H54 (cell line): ENCODE results near the gene MYL6B.
"Not testable (repeated sequence)": the region's sequence is repeated elsewhere in the genome, so short reads cannot be mapped to it uniquely, and the experiment has no call there.

Source experiments
- DNase-seq: peaks from one replicate; pipeline ENCODE4 v3.0.0; 2011; ENCODE audit warnings: low spot score, mixed read lengths; ENCODE audit not compliant: insufficient read length
- FAIRE-seq: peaks from 3 replicates; lab custom pipeline; 2011; peaks lifted over from hg19 to GRCh38; lab: Jason Lieb, UNC
- POLR2A ChIP-seq: IDR thresholded peaks from 2 replicates; pipeline ENCODE4 v1.6.1; 2011; ENCODE audit warnings: low read depth, mild to moderate bottlenecking, low read length

The MYL6B gene

GRCh38 chr12:56189918-56190694, 37.7 kb downstream of the MYL6B start:
- no peak for FAIRE-seq
- DNase-seq: peak; percentile 71
- TF ChIP-seq POLR2A: no peak

GRCh38 chr12:56190695-56191155, 38.3 kb downstream of the MYL6B start:
- no peak for TF ChIP-seq POLR2A
- no peak for DNase-seq
- no peak for FAIRE-seq

DNA sequence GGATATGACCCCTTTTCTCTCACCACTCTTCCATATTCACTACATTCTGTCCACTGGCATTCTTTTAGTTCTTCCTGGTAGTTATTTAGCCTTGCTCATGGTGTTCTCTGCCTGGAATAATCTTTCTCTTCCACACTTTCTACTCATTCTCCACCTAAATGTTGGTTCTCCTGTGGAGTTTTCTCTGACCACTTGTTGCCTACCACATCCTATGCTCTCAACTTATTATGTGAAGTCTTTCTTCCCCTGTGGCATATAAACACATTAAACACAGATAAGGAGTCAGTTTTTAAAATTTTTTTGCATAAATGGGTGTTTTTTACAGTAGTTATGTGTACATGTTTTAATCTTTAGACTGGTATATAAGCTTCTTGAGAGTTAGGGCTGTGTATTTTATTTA, 40.2 kb downstream of the MYL6B start:
- TF ChIP-seq POLR2A: no peak
- FAIRE-seq (no peak), DNase-seq (no peak)

DNA sequence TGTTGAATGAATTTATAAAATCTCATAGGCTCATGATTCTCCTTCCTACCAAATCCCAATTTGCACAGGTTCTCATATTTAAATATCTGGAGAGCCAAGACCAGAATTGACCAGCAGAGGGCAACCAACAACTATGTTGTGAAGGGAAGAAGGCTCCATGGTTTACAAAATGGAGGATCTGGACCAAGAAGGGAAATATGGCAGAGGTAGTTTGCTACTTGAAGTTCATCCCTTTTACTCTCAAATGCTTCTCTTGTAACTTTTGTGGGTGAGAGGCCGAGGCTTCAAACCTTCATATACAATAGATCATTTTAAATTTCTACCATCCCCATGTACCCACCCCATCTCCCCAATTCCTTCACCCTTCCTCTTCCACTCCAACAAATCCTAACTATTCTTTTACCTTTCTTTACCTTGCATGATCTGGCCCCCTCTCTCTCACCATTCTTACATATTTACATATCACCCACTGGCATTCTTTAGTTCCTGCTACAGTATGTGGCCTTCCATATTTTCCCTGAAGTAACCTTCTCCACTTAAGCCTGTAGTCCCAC, 40.7 kb downstream of the MYL6B start:
- TF ChIP-seq POLR2A: no peak
- peak; percentile 57 for DNase-seq
- FAIRE-seq: no peak

DNA sequence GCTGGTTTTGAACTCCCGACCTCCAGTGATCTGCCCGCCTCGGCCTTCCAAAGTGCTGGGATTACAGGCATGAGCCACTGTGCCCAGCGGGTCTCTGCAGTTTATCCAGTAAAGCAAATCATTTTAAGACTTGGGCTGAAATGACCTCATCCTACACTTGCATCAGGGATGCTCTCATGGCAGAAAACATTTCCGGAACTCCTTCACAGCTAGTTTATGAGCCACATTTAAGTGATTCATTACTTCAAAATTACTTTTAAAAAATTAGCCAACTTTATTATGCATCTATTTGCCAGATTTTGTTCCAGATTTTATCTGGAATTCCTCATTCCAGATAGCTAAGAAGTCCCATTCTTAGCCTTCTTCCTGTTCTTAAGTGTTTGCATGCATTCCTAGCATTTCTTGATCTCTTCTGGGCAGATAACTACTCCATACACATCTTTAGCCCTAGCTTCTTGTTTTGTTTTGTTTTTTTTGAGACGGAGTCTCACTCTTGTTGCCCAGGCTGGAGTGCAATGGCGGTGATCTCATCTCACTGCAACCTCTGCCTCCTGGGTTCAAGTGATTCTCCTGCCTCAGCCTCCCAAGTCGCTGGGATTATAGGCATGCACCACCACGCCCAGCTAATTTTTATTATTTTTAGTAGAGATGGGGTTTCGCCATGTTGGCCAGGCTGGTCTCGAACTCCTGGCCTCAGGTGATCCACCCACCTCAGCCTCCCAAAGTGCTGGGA, 44.6 kb downstream of the MYL6B start:
- FAIRE-seq, DNase-seq: not testable (repeated sequence)

- TF ChIP-seq POLR2A: no peak
- FAIRE-seq: no peak
These were observed 45.7 kb downstream of the MYL6B start for GRCh38 chr12:56197921-56198635.

DNA sequence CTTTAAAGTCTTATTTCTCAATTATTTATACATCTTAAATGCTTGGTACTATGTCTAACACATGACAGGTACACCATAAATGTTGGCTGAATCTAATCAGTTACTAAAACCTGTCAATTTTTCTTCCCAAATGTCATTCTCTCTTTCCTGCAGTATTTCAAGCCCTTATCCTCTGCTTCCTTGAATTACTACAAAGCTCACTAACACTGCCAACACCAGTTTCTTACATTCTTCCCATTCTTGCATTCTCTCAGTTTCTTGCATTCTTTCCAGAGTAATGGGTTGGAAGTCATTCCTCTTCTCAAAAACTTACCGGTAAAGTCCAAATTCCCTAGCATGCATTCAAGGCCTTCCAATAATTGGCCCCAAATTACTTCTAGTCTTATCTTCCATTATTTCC, 46.4 kb downstream of the MYL6B start:
- no peak for TF ChIP-seq POLR2A
- FAIRE-seq (no peak), DNase-seq (no peak)

More at GRCh38 chr12:56197921-56198635, 45.7 kb downstream of the MYL6B start:
- DNase-seq: no peak

DNA sequence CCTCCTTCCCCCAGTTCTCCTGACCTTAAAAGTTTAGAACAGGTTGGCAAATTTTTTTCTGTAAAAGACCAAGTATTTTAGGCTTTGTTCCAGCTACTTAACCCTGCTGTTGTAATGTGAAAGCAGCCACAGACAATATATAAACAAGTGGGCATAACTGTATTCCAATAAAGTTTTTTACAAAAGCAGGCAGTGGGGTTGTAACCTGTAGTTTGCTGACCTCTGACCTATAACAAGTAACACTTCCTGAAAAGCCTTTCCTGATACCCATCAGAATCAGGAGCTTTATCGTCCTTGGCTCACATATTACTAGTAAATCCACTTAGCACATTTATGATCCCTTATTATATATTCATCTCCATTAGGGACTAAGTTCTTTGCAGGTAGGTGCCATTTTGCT, 50.0 kb downstream of the MYL6B start:
- no peak for TF ChIP-seq POLR2A
- no peak for FAIRE-seq

DNA sequence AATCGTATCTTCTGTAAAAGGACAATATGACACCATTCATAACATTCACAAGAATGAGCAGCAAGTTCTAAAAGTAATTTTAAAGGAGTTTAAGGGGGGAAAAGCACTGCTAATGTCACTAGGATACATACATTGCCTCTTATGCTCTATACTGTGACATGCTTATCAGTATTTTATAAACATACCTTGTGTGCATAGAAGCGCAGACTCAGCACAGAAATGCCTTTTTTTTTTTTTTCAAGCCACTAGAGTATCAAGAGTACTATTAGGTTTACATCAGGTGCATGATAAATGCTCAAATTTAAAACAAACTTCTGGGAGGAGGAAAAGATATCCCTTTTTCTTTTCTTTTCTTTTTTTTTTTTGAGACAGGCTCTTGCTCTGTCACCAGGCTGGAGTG, 50.5 kb downstream of the MYL6B start:
- TF ChIP-seq POLR2A: no peak
- FAIRE-seq: no peak
- DNase-seq: no peak

More for the DNA sequence above, 50.0 kb downstream of the MYL6B start:
- no peak for DNase-seq

DNA sequence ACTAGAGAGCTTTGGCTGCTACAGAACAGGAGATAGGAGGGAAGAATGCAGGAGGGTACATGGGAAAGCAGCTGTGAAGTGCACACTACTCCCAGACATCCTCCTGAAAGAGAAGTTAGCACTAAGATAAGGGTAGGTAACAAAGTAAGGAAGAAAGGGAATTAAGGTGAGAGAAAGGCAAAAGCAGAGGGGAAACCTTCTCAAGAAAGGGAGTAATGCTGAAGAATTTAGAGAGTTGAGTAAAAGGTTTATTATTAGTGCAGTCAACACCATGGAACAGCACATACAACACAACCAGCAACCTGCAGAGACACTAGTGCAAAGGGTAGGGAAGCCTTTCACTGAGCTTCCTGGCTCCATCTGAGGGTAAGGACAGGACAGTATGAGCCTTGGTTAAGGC, 51.9 kb downstream of the MYL6B start:
- FAIRE-seq (no peak), DNase-seq (no peak)
- TF ChIP-seq POLR2A: no peak

GRCh38 chr12:56205445-56205844, 53.1 kb downstream of the MYL6B start:
- FAIRE-seq: no peak
- TF ChIP-seq POLR2A: no peak
- DNase-seq: no peak

GRCh38 chr12:56206452-56207166, 54.2 kb downstream of the MYL6B start:
- DNase-seq (no peak), FAIRE-seq (no peak)
- TF ChIP-seq POLR2A: no peak
